HEK293 (cell line): ENCODE data around the gene RIN3.

ENCODE experiments used
- BCL11B ChIP-seq: fragments of 450-650 bp; formaldehyde crosslinking; IDR thresholded peaks from 2 replicates; pipeline ENCODE4 v1.5.1; 2016; ENCODE audit warnings: low read depth, missing biosample characterization, missing genetic modification characterization
- GLI4 ChIP-seq: fragments of 450-650 bp; formaldehyde crosslinking; IDR thresholded peaks from 2 replicates; pipeline ENCODE4 v1.5.1; 2016; ENCODE audit warnings: missing biosample characterization, missing genetic modification characterization
- GLIS2 ChIP-seq: fragments of 450-650 bp; formaldehyde crosslinking; IDR thresholded peaks from 2 replicates; pipeline ENCODE4 v1.5.1; 2016; ENCODE audit warnings: missing biosample characterization, missing genetic modification characterization
- INSM2 ChIP-seq: fragments of 450-650 bp; formaldehyde crosslinking; IDR thresholded peaks from 2 replicates; pipeline ENCODE4 v1.5.1; 2016; ENCODE audit warnings: missing biosample characterization, missing genetic modification characterization
- KLF10 ChIP-seq: fragments of 450-650 bp; IDR thresholded peaks from 2 replicates; pipeline ENCODE4 v1.5.1; 2018; ENCODE audit warnings: missing biosample characterization, mild to moderate bottlenecking, missing genetic modification characterization
- KLF8 ChIP-seq: fragments of 450-650 bp; formaldehyde crosslinking; IDR thresholded peaks from 2 replicates; pipeline ENCODE4 v1.5.1; 2016; ENCODE audit warnings: missing biosample characterization, missing genetic modification characterization
- PRDM1 ChIP-seq: fragments of 450-650 bp; formaldehyde crosslinking; IDR thresholded peaks from 2 replicates; pipeline ENCODE4; 2016; ENCODE audit warnings: missing biosample characterization, missing genetic modification characterization
- REPIN1 ChIP-seq: fragments of 450-650 bp; formaldehyde crosslinking; IDR thresholded peaks from 2 replicates; pipeline ENCODE4 v1.5.1; 2017; ENCODE audit warnings: missing biosample characterization, missing genetic modification characterization, low read depth
- SP3 ChIP-seq: fragments of 450-650 bp; formaldehyde crosslinking; IDR thresholded peaks from 2 replicates; pipeline ENCODE4 v1.5.1; 2016; ENCODE audit warnings: missing biosample characterization, missing genetic modification characterization
- TCF7L2 ChIP-seq: IDR thresholded peaks from 2 replicates; pipeline ENCODE4 v1.6.1; 2011; ENCODE audit warnings: low read depth, mild to moderate bottlenecking, inconsistent platforms, low read length, moderate library complexity, borderline replicate concordance
- YY1 ChIP-seq: fragments of 450-650 bp; formaldehyde crosslinking; IDR thresholded peaks from 2 replicates; pipeline ENCODE4 v1.5.1; 2018; ENCODE audit warnings: missing biosample characterization, missing genetic modification characterization
- ZFHX2 ChIP-seq: fragments of 450-650 bp; formaldehyde crosslinking; conservative IDR thresholded peaks from 2 replicates; pipeline ENCODE4 v1.5.1; 2016; ENCODE audit warnings: missing biosample characterization, missing genetic modification characterization
- ZFP3 ChIP-seq: fragments of 450-650 bp; formaldehyde crosslinking; IDR thresholded peaks from 2 replicates; pipeline ENCODE4 v1.5.1; 2016; ENCODE audit warnings: low read depth, missing biosample characterization, missing genetic modification characterization
- ZFP41 ChIP-seq: fragments of 450-650 bp; formaldehyde crosslinking; IDR thresholded peaks from 2 replicates; pipeline ENCODE4 v1.5.1; 2016; ENCODE audit warnings: missing biosample characterization, missing genetic modification characterization, borderline replicate concordance
- ZIC2 ChIP-seq: fragments of 450-650 bp; formaldehyde crosslinking; IDR thresholded peaks from 2 replicates; pipeline ENCODE4 v1.5.1; 2016; ENCODE audit warnings: missing biosample characterization, missing genetic modification characterization
- ZNF132 ChIP-seq: fragments of 450-650 bp; formaldehyde crosslinking; IDR thresholded peaks from 2 replicates; pipeline ENCODE4 v1.5.1; 2017; ENCODE audit warnings: missing biosample characterization, missing genetic modification characterization, borderline replicate concordance
- ZNF146 ChIP-seq: fragments of 450-650 bp; formaldehyde crosslinking; IDR thresholded peaks from 2 replicates; pipeline ENCODE4 v1.5.1; 2016; ENCODE audit warnings: missing biosample characterization, missing genetic modification characterization
- ZNF274 ChIP-seq, 2 experiments: fragments of 200-500 bp in 1 of 2; fragments of 450-650 bp in 1 of 2; sonication (Bioruptor generic) in 1 of 2; formaldehyde crosslinking in 1 of 2; IDR thresholded peaks; 2 replicates each; pipeline versions ENCODE4 v1.5.1 to v1.6.1; 2014 to 2016; ENCODE audit warnings: borderline replicate concordance in 1 of 2, inconsistent platforms in 1 of 2, low read length in 1 of 2, missing biosample characterization in 1 of 2, missing genetic modification characterization in 1 of 2
- ZNF341 ChIP-seq: fragments of 450-650 bp; formaldehyde crosslinking; IDR thresholded peaks from 2 replicates; pipeline ENCODE4; 2016; ENCODE audit warnings: low read depth, missing biosample characterization, missing genetic modification characterization
- ZNF366 ChIP-seq: fragments of 450-650 bp; formaldehyde crosslinking; conservative IDR thresholded peaks from 2 replicates; pipeline ENCODE4 v1.5.1; 2016; ENCODE audit warnings: missing biosample characterization, missing genetic modification characterization
- ZNF404 ChIP-seq: fragments of 450-650 bp; formaldehyde crosslinking; IDR thresholded peaks from 2 replicates; pipeline ENCODE4 v1.5.1; 2017; ENCODE audit warnings: missing biosample characterization, missing genetic modification characterization
- ZNF416 ChIP-seq: fragments of 450-650 bp; formaldehyde crosslinking; IDR thresholded peaks from 2 replicates; pipeline ENCODE4 v1.5.1; 2016; ENCODE audit warnings: missing biosample characterization, missing genetic modification characterization
- ZNF549 ChIP-seq: fragments of 450-650 bp; IDR thresholded peaks from 2 replicates; pipeline ENCODE4 v1.5.1; 2018; ENCODE audit warnings: missing biosample characterization, missing genetic modification characterization, mild to moderate bottlenecking, inconsistent platforms, moderate library complexity
- ZNF555 ChIP-seq: fragments of 450-650 bp; formaldehyde crosslinking; conservative IDR thresholded peaks from 2 replicates; pipeline ENCODE4 v1.5.1; 2017; ENCODE audit warnings: missing biosample characterization, mild to moderate bottlenecking, missing genetic modification characterization, inconsistent platforms
- ZNF580 ChIP-seq: fragments of 450-650 bp; formaldehyde crosslinking; IDR thresholded peaks from 2 replicates; pipeline ENCODE4 v1.5.1; 2016; ENCODE audit warnings: missing biosample characterization, missing genetic modification characterization
- ZNF596 ChIP-seq: fragments of 450-650 bp; IDR thresholded peaks from 2 replicates; pipeline ENCODE4 v1.5.0; 2018; ENCODE audit warnings: missing biosample characterization, mild to moderate bottlenecking, missing genetic modification characterization, moderate library complexity
- ZNF610 ChIP-seq: fragments of 450-650 bp; formaldehyde crosslinking; IDR thresholded peaks from 2 replicates; pipeline ENCODE4 v1.5.1; 2016; ENCODE audit warnings: missing biosample characterization, missing genetic modification characterization, borderline replicate concordance
- ZNF624 ChIP-seq: fragments of 450-650 bp; formaldehyde crosslinking; IDR thresholded peaks from 2 replicates; pipeline ENCODE4 v1.5.1; 2017; ENCODE audit warnings: missing biosample characterization, missing genetic modification characterization
- ZNF660 ChIP-seq: fragments of 450-650 bp; IDR thresholded peaks from 2 replicates; pipeline ENCODE4 v1.5.1; 2018; ENCODE audit warnings: missing biosample characterization, mild to moderate bottlenecking, missing genetic modification characterization
- ZNF776 ChIP-seq: fragments of 450-650 bp; formaldehyde crosslinking; IDR thresholded peaks from 2 replicates; pipeline ENCODE4 v1.5.0; 2017; ENCODE audit warnings: missing biosample characterization, missing genetic modification characterization, borderline replicate concordance
- ZNF777 ChIP-seq: fragments of 450-650 bp; formaldehyde crosslinking; IDR thresholded peaks from 2 replicates; pipeline ENCODE4 v1.5.1; 2017; ENCODE audit warnings: missing biosample characterization, missing genetic modification characterization, borderline replicate concordance
- ZSCAN23 ChIP-seq: fragments of 450-650 bp; formaldehyde crosslinking; IDR thresholded peaks from 2 replicates; pipeline ENCODE4 v1.5.1; 2016; ENCODE audit warnings: missing biosample characterization, missing genetic modification characterization
- TF ChIP-seq, protein P1 (sequence below): fragments of 450-650 bp; formaldehyde crosslinking; IDR thresholded peaks from 2 replicates; pipeline ENCODE4 v1.5.1; 2017; ENCODE audit warnings: missing biosample characterization, missing genetic modification characterization
- TF ChIP-seq, protein P2 (sequence below): fragments of 450-650 bp; formaldehyde crosslinking; IDR thresholded peaks from 2 replicates; pipeline ENCODE4 v1.5.1; 2017; ENCODE audit warnings: missing biosample characterization, missing genetic modification characterization
- TF ChIP-seq, protein P3 (sequence below): fragments of 450-650 bp; formaldehyde crosslinking; IDR thresholded peaks from 2 replicates; pipeline ENCODE4 v1.5.1; 2016; ENCODE audit warnings: missing biosample characterization, missing genetic modification characterization

Gene RIN3

GRCh38 chr14:92513204-92513965 is at the start of gene RIN3 (continued):
- TF ChIP-seq KLF10 (tag by site-specific recombination), result 0 out of 2 replicates have a peak, but pooled peaks have one; percentile 40
- no peak for TF ChIP-seq ZNF777 (tag by site-specific recombination)
- TF ChIP-seq ZNF610 (tag by site-specific recombination), result no peak
- no peak for TF ChIP-seq ZNF555 (tag by site-specific recombination)
- TF ChIP-seq PRDM1 (tag by site-specific recombination), result no peak
- TF ChIP-seq REPIN1 (tag by site-specific recombination), result no peak
- TF ChIP-seq ZNF366, result no peak
- TF ChIP-seq ZNF404 (tag by site-specific recombination), result no peak
- TF ChIP-seq, protein P1, sequence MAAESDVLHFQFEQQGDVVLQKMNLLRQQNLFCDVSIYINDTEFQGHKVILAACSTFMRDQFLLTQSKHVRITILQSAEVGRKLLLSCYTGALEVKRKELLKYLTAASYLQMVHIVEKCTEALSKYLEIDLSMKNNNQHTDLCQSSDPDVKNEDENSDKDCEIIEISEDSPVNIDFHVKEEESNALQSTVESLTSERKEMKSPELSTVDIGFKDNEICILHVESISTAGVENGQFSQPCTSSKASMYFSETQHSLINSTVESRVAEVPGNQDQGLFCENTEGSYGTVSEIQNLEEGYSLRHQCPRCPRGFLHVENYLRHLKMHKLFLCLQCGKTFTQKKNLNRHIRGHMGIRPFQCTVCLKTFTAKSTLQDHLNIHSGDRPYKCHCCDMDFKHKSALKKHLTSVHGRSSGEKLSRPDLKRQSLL, result peak; percentile 31; the same call in 1 of the 2 replicates
- no peak for TF ChIP-seq ZNF549 (tag by site-specific recombination)
- no peak for TF ChIP-seq ZNF624 (tag by site-specific recombination)
- no peak for TF ChIP-seq ZNF776 (tag by site-specific recombination)
- TF ChIP-seq ZNF596 (tag by site-specific recombination), result no peak
- TF ChIP-seq ZSCAN23 (tag by site-specific recombination), result no peak
- TF ChIP-seq ZIC2 (tag by site-specific recombination), result peak; percentile 77
- TF ChIP-seq YY1 (tag by site-specific recombination), result no peak
- TF ChIP-seq INSM2 (tag by site-specific recombination), result no peak
- TF ChIP-seq BCL11B, result no peak
- TF ChIP-seq ZNF132 (tag by site-specific recombination), result no peak
- no peak for TF ChIP-seq ZFP41 (tag by site-specific recombination)
- no peak for TF ChIP-seq ZNF274 (IDR thresholded peaks at IDR 0.05; ENCODE audit: low read length)
- no peak for TF ChIP-seq ZNF274 (tag by site-specific recombination; IDR thresholded peaks at IDR 0.05; ENCODE audit: borderline replicate concordance)
- no peak for TF ChIP-seq TCF7L2
- TF ChIP-seq ZNF580, result peak; percentile 90
- no peak for TF ChIP-seq ZNF416 (tag by site-specific recombination)
- peak; percentile 51 for TF ChIP-seq ZNF146 (tag by site-specific recombination)
- peak; percentile 55; the same call in 1 of the 2 replicates for TF ChIP-seq KLF8
- TF ChIP-seq, protein P2, sequence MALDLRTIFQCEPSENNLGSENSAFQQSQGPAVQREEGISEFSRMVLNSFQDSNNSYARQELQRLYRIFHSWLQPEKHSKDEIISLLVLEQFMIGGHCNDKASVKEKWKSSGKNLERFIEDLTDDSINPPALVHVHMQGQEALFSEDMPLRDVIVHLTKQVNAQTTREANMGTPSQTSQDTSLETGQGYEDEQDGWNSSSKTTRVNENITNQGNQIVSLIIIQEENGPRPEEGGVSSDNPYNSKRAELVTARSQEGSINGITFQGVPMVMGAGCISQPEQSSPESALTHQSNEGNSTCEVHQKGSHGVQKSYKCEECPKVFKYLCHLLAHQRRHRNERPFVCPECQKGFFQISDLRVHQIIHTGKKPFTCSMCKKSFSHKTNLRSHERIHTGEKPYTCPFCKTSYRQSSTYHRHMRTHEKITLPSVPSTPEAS (tag by site-specific recombination), result no peak
- TF ChIP-seq, protein P3, sequence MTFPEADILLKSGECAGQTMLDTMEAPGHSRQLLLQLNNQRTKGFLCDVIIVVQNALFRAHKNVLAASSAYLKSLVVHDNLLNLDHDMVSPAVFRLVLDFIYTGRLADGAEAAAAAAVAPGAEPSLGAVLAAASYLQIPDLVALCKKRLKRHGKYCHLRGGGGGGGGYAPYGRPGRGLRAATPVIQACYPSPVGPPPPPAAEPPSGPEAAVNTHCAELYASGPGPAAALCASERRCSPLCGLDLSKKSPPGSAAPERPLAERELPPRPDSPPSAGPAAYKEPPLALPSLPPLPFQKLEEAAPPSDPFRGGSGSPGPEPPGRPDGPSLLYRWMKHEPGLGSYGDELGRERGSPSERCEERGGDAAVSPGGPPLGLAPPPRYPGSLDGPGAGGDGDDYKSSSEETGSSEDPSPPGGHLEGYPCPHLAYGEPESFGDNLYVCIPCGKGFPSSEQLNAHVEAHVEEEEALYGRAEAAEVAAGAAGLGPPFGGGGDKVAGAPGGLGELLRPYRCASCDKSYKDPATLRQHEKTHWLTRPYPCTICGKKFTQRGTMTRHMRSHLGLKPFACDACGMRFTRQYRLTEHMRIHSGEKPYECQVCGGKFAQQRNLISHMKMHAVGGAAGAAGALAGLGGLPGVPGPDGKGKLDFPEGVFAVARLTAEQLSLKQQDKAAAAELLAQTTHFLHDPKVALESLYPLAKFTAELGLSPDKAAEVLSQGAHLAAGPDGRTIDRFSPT (tag by site-specific recombination), result no peak
- TF ChIP-seq ZFHX2, result peak; percentile 17; the same call in 1 of the 2 replicates
- TF ChIP-seq GLI4 (tag by site-specific recombination), result no peak
- peak; percentile 28; the same call in 1 of the 2 replicates for TF ChIP-seq GLIS2
- TF ChIP-seq ZNF660 (tag by site-specific recombination), result 0 out of 2 replicates have a peak, but pooled peaks have one; percentile 50
- no peak for TF ChIP-seq SP3
- TF ChIP-seq ZFP3 (tag by site-specific recombination), result no peak
- no peak for TF ChIP-seq ZNF341 (tag by site-specific recombination)
